ENCODE results near the gene ITM2C.

GRCh38 chr2:230850358-230850658 is 14.4 kb upstream of the ITM2C start:
- TF ChIP-seq CTCF (IDR thresholded peaks at IDR 0.05) (no peak), EP300 (IDR thresholded peaks at IDR 0.05) (no peak)

Data from ovary (tissue), 3 donors.